Stimulated activated CD4-positive, alpha-beta T cell treated with anti-CD3 and anti-CD28 coated beads, Interleukin-2, amount 100 ng/mL, for 4 hours (primary cell): ENCODE data around the gene CFAP161.
"Not testable (repeated sequence)": the region's sequence is repeated elsewhere in the genome, so short reads cannot be mapped to it uniquely, and the experiment has no call there.

ENCODE experiments used
- DNase-seq: peaks from one replicate; pipeline ENCODE4 v3.0.0-alpha.2; 2020; ENCODE audit warnings: low read depth

CFAP161 gene

DNA sequence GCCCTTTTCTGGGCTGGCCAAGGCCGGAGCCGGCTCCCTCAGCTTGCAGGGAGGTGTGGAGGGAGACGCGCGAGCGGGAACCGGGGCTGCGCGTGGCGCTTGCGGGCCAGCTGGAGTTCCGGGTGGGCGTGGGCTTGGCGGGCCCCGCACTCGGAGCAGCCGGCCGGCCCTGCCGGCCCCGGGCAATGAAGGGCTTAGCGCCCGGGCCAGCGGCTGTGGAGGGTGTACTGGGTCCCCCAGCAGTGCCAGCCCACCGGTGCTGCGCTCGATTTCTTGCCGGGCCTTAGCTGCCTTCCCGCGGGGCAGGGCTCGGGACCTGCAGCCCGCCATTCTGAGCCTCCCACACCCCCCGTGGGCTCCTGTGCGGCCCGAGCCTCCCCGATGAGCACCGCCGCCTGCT is 24.5 kb downstream of the CFAP161 start:
- DNase-seq = not testable (repeated sequence)

DNA sequence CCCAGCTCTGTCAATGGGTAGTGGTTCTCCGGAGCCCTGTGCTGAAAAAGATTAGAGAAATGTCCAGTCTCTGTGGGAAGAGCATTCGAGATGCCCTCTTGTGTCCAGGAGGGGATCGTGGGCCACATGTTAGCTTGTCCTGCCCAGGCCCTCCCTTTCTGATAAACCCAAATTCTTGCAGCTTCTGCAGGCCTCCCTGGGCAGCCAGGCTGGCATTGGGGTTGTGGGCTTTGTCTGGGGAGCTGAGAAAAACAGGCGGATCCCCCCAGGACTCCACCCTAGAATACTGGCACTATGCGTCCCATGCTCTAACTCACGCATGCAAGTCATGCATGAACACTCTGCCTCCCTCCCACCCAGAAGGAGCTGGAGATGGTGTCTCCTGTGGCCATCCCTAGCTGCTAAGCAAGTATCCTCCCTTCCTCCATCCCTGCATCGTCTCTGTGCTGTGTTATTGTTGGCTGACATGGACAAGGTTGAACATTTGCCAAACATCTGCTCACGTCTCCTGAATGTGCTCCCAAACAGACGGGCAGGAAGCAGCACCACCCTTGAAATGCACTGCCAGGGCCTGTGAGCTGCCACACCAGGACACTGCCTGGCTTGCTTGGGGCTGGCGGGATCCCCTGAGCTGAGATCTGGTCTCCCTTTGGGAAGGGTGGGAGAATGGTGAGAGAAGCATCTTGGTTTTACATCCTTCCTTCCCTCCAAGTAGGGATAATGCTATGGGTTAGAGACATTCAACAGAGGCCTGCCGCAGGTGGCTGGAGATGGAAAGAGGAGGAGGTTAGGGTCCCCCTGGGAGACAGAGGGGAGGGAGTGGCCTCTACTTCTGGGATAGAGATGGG is 26.5 kb downstream of the CFAP161 start:
- DNase-seq = no peak

DNA sequence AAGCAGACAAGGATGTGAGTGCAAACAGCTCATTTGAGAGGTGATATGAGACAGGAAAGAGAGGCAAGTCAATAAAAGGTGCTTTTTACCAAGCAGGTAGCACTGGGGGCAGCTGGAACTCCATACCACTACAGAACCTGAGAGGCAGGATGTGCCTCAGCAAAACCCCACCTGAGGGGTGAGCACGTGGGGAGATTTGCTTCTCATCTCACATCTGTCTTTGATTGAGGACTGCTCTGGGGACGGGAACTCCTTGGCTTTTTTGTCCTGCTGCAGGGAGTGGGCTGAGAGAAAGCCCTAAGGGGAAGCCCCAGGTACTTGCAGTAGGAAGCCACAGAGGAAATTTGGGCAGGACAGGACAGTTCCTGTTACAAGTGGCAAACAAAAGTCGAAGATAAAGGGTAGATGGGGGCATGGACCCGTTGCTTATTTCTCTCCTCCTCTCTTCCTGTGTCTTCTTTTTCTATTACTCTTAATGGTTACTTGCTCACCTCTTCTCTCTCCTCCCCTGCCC is 27.1 kb downstream of the CFAP161 start:
- no peak for DNase-seq

DNA sequence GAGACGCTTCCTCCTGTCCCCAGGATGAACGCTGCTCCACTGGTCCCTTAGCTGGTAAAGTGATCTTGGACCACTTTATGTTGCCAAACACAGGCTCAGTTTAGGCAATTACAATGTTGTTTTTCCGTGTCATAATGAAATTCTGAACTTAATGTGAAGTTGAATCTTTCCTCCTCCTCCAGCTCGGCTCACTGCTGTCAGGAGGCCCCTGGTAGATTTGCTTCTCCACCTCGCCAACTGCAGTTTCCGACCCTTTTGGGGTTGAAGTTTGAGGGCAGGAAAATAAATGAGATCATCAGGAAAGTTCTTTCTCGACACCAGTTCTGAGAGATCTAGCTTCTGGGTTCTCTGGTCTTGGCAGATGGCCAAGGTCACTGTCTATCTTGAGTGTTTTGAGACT is 27.8 kb downstream of the CFAP161 start:
- no peak for DNase-seq

DNA sequence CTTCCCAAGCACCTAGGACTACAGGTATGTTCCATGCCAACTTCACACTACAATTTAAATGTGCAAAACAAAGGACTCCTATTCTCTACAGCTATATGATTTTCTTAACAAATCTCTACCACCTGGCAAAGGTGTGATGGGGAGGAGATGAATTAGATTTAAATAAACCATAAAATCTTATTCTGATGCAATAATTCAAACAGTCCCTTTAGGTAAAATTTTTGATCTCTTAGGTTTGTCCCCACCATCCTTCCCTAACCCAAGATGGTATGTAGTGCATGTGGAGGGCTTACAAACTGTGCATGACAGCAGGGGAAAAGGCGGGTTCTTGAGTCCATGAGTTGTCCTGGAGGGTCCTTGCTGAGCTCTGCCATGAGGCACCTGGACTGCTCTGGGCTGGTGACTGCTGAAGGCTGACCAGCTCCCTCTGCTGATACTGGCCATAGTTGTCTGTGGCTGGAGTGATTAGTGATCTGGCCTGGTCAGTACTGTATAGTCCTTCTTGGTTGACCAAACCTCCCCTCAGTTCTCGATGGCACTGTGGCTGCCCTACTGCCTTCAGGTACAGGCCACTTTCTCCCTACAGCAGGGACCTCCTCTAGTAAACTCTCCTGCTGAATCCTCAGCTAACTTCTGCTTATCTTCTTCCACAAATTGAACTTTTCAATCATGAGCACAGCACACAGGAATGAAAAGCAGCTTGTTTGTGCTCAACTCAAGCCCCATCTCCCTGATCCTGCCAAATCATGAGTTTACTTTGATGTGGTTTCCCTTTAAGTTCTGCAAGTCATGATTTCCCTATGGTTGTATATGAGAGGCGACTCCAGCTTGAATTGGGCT is 30.1 kb downstream of the CFAP161 start:
- DNase-seq = no peak

DNA sequence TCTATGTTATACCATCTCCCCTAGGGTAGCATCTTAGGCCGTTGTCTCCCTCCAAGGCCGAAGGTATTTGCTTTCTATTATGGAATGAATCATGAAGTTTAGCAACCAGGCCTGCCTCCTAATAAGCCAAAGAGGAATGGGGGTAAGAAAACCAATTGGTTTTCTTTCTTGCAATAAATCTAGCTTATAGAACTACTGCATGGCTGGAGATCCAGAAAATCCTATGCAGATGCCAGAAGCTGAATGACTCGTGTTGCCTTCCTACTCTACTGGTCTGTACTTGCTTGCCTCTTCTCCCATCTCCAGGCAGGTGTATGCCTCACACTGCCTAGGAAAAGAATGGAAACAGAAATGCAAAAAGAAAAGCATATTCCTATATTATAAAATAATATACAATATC is 31.5 kb downstream of the CFAP161 start:
- no peak for DNase-seq

DNA sequence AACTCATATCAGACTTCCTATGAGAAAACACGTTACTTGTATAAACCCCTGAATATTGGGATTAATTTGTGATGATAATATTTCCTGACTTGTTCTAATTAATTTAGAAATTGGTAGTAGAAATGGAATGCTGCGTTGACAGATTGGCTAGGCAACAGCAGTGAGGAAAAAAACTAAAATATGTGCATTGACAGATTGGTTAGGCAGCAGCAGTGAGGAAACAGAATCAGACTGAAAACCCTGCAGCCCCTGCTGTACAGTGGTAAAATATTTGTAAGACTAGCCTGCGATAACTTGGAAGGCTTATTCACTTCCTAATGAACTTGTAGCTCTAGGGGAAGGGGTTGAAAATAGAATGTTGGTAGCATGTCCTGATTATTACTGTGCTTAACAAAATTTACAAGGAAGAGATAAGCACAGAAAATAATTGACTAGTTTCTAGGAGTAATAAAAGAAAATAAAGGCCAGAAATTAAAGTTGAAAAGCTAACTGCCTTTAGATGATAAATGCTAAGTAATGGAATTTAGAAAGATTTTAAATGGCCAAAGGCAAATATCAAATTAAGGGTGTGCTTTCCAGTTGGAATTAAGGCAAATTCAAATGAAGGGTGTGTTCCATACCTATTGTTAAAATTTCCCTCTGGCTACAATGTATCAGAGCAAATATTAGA is 32.7 kb downstream of the CFAP161 start:
- no peak for DNase-seq

DNA sequence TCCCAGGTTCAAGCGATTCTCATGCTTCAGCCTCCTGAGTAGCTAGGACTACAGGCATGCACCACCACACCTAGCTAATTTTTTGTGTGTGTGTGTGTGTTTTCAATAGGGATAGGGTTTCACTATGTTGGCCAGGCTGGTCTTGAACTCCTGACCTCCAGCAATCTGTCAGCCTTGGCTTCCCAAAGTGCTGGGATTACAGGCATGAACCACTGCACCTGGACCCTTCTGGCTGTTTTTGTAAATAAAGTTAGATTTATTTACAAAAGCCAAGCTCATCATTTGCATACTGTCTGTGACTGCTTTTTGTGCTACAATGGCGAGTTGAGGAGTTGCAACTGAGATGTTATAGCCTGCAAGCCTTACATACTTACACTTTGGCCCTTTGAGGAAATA is 34.1 kb downstream of the CFAP161 start:
- DNase-seq = no peak

DNA sequence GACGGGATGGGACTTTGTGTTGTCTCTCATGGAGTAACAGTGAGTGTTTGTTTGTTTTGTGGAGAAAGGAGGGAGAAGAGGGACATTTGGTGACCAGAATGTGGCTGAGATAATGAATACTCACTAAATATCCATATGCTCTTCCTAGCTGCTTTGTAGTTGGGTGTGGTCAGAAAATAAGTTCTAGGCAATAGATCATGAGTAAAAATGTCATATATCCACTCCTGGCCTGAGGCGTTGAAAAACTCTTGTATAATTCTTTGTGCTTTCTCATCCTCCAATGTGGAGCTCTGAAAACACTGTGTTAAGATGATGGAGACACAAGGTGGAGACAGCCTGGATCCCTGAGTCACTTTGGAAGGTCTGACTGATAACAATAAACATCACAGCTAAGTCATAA is 34.6 kb downstream of the CFAP161 start:
- DNase-seq = no peak

DNA sequence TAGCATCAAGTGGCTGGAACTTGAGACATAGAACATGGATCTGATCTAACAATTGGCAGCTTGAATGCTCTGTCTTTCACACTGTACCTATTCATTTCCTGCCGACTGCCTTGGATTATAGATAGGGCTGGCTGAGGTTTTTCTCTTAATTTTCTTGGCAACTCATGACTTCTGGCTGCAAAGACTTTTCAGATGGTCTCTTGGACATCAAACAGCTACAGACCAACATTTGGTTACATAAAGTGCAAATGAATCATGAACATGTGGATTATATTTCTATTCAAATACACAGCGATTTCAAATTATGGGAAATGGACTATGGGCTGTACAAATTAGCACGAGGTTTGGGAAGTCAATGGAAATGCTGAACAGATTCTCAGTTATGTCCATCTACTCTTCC is 36.4 kb downstream of the CFAP161 start:
- no peak for DNase-seq

DNA sequence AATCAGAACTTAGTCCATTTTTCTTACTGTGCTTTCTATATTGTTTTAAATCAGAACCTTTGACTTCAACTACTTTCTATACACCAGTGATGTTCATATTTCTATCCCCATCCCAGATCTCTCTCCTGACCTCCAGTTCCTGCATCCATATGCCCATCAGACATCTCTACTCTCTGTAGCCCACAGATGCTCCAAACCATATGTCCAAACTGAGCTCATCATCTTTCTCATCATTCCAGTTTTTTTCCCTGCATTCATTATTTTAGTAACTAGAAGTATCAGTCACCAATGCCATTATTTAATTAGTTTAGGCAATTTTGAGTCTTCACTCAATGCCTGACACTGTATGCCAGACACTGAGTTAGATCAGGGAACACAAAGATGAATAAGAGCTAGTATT is 37.2 kb downstream of the CFAP161 start:
- no peak for DNase-seq

DNA sequence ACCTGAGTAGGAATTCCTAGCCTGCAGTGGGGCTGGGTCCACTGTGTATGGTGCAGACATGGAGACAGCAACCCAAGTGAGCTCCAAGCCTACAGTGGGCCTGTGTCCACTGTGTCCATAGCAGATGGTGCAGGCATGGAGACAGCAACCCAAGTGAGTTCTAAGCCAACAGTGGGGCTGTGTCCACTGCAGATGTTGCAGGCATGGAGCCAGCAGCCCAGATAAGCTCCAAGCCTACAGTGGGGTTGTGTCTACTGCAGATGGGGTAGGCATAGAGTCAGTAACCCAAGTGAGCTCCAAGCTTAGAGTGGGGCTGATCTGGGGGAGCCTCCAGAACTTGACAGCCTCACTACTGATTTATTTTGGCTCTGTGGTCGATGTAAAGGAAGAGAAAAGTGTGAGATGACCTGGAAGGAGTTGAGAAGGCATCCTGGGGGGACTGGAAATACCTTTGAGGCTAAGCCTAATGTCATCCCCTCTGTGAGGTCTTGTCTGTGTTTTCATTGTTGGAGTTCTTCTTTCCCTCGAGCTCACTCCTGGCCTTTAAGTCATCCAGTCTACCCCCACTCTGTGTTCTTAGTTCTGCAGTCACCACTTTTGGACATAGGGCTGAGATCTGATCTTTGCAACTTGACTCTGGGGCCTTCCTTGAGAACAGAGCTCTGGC is 40.2 kb downstream of the CFAP161 start:
- DNase-seq = no peak

DNA sequence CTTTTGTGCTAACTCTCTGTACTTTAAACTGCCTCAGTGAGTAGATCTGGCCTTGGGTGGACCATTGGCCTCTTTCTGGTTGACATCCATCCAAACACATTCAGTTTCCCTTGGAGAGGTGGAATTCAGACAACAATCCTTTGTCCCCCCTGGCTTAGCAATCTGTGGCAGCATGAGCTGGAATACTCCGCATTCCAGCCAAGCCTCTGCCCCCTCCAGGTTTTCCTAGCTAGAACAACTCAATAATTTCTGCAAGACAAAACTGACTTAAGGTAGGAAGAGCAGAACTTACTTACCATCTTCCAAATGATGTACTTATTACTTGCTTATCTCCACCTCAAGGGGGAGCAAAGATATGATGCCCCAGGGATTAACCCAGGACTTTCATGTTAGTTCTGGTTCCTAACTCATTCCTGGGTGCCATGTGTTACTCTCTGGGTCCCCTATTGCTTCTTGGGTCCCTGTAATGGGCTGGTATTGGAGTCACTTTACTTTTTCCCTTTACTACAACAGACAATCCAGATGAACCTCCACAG is 40.8 kb downstream of the CFAP161 start:
- DNase-seq = no peak

DNA sequence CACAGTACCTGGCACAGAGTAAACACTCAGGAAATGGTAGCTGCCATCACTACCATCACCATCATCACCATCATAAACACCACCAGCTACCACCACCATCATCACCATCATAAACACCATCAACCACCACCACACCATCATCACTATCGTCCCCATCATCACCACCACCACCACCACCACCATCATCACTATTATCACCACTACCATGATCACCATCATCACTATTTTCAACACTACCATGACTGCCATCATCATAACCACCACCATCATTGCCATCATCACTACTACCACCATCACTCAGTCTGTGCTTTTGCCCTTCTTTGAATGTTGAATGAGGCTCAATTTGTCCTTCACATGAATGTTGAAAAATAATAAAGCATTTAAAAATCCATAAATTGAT is 41.4 kb downstream of the CFAP161 start:
- DNase-seq = no peak

DNA sequence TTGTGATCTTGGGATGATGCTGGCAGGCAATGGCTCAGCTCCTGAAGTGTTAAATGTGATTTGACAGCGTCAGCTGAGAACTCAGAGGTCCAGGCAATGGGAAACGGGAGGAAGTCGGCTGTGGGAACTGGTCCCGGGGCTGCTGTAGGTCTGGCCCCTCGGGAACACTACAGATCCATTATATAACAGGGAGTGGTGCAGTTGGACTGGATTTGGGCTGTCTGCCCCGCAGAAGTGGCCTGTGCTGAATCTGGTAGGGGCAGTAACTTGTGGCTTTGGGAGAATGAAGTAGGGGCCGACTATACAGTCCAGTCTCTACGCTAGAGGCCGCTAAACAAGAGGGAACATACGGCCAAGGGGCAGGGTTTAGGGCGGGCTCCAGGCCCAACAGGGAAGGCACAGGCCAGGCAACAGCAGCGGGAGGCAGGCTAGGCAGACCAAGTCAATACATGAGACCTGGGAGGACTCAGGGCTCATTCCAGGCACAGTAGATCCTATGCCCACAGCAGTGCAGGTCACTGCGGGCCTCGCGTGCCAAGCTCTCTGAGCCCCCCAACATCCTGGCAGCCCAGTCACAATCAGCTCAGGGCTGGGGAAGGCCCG is 42.3 kb downstream of the CFAP161 start:
- no peak for DNase-seq

DNA sequence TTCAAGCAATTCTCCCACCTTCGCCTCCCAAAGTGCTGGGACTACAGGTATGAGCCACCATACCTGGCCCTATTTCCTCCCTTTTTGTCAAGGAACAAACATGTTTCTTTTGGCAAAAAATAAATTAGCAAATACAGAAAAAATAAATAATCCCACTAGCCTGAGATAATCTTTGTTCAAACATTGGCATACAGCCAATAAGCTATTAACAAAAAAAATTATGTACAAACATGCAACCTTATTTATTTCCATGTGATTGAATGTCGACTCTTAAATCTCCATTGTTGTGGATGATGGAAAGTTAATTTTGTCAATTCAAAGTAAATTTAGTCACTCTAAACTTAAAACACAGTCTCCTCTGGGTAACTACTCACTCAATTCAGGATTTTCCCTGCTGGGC is 44.3 kb downstream of the CFAP161 start:
- no peak for DNase-seq

DNA sequence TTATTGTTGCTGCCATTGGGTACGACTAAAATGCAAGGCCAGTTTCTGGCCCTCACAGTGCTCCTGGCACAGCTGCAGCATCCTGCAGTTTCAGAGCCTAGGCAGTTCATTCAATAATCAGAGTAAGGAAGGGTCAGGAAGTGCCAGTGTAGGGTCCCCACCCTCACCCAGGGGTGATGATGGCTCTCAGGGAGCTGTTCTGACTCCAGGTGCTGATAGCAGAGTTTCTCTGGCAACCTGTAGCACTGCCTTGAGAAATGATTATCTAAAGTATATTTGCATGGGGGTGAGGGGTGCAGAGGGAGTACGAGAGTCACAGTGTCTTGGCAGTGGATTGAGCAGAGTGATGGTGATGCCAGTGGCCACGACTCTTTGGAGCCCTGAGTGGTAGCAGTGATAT is 47.1 kb downstream of the CFAP161 start:
- DNase-seq = no peak

DNA sequence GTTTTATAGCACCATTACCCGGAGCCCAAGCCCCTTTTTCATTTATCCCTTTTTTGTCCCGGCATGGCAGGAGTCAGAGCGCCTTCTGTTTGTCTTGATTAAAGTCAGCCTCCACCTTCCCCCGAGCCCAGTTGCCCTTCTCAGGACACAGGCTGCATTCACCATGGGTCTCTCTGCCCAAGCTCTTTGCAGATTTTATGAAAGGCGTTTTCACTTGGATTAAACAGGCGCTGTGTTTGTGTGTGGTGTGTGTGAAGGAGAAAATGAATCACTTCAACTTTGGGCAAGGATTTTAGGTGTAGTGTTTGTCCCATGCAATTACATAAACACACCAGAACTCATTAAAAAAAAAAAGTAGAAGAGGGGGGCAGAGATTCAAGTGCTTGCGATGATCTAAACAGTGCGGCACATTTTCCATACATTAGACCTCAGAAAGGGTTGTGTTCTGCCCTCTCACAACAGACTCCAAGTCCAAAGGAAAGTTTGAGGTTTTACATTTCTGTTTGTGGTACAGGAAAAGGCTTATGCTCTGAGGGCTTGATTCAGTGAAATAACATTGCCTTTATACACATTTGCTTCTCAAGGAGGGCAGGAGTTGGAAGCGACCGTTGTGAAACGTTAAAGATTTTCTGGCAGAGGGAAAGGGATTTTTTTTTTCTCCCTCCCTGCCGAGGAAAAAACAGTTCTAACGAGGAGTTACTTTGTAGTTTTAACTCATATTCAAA is 48.1 kb downstream of the CFAP161 start:
- DNase-seq = no peak

DNA sequence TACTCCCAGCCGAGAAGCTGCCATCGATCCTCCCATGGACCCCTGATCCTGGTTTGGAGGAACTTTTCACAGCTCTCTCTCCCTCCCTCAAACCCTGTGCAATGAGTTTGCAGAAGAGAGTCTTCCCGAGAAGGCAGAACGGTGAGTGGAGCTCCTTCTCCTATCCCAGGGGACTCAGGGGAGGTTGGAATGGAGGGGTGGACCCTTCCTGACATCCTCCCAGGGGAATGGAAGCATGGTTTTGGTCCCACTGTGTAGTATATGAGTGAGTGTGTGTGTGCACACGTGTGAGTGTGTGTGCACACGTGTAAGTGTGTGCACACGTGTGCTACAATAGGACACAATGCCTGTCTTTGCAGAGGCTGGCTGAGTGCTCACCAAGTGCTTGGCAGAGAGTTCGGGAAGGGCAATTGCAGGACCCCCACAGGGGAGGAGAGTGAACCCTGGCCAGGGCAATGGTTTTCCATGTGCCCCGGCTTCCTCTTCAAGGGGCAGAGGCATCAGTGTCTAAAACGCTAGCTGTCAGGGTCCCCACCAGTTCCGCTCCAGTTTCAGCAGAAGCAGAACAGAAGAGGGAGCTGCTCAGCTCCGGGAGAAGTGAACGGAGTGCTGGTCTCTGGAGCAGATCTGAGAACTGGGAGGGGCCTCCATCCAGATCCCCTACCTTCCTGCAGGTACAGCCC is 48.8 kb downstream of the CFAP161 start:
- DNase-seq = no peak

DNA sequence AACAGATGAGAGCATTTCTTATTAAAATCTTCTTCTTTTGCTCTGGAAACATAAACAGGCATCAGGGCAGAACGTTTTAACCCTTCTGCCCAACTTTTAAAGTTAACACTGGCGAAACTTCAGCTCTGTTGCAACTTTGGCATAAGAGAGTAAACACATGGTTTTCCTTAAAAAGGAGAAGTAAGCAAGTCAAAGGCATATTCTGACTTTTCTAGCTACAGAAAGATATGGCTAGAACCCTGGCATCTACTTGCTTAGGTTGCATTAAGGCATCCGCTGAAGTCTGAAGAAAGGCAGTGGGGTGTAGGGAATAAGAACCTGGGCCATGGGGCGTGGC is 49.3 kb downstream of the CFAP161 start:
- no peak for DNase-seq
